GM18907 (cell line): Measurements from ENCODE around the gene SMIM17.

Source experiments
- ATAC-seq: cut with Tn5 transposase; IDR thresholded peaks from one replicate; pipeline ENCODE4 v1.9.1; 2021; ENCODE audit warnings: mild to moderate bottlenecking, moderate library complexity; ENCODE audit not compliant: unreplicated experiment

Gene SMIM17

GRCh38 chr19:56642711-56643459 lies at the start of gene SMIM17:
TSS of gene SMIM17 (plus strand) at chr19:56643159. CDS start at chr19:56645668, 2,509 bp downstream.
- no peak for ATAC-seq

GRCh38 chr19:56594446-56594782 lies 48.5 kb upstream of the SMIM17 start:
- ATAC-seq, result no peak

GRCh38 chr19:56594783-56595547 lies 48.0 kb upstream of the SMIM17 start, which contains the start of gene ZNF71:
TSS of gene ZNF71 (plus strand) at chr19:56595302. CDS start at chr19:56601559, 6,257 bp downstream.
- ATAC-seq, result peak; percentile 92

GRCh38 chr19:56595548-56595899 lies 47.4 kb upstream of the SMIM17 start:
- ATAC-seq, result no peak

- no peak for ATAC-seq
Observed at GRCh38 chr19:56596676-56597075, 46.3 kb upstream of the SMIM17 start.

- no peak for ATAC-seq
Observed at GRCh38 chr19:56597696-56598095, 45.3 kb upstream of the SMIM17 start.

- ATAC-seq, result no peak
Observed at GRCh38 chr19:56601375-56601774, 41.6 kb upstream of the SMIM17 start.

GRCh38 chr19:56603829-56604228 lies 39.1 kb upstream of the SMIM17 start:
- ATAC-seq, result no peak

GRCh38 chr19:56608274-56608964 lies 34.5 kb upstream of the SMIM17 start:
- no peak for ATAC-seq

- ATAC-seq, result no peak
Observed at GRCh38 chr19:56611288-56611687, 31.7 kb upstream of the SMIM17 start.

- no peak for ATAC-seq
Observed at GRCh38 chr19:56612737-56613136, 30.2 kb upstream of the SMIM17 start.

GRCh38 chr19:56613639-56614038 lies 29.3 kb upstream of the SMIM17 start:
- no peak for ATAC-seq

GRCh38 chr19:56617531-56617930 lies 25.4 kb upstream of the SMIM17 start:
- no peak for ATAC-seq

GRCh38 chr19:56619121-56619520 lies 23.8 kb upstream of the SMIM17 start:
- ATAC-seq, result no peak

- ATAC-seq, result no peak
Observed at GRCh38 chr19:56622374-56622773, 20.6 kb upstream of the SMIM17 start.

GRCh38 chr19:56623006-56623405 lies 20.0 kb upstream of the SMIM17 start:
- no peak for ATAC-seq

GRCh38 chr19:56625708-56626107 lies 17.3 kb upstream of the SMIM17 start:
- ATAC-seq, result no peak

GRCh38 chr19:56633021-56633420 lies 9.9 kb upstream of the SMIM17 start:
- no peak for ATAC-seq

- no peak for ATAC-seq
Observed at GRCh38 chr19:56637976-56638555, 4.9 kb upstream of the SMIM17 start.

- no peak for ATAC-seq
Observed at GRCh38 chr19:56639217-56639616, 3.7 kb upstream of the SMIM17 start.

- ATAC-seq, result no peak
Observed at GRCh38 chr19:56643460-56643955, 549 bp downstream of the SMIM17 start.
